T-helper 9 cell (primary cell): ENCODE measurements around the gene ULK3.

Experiments used
- DNase-seq: peaks from one replicate; pipeline ENCODE4 v3.0.0-alpha.2; 2020

The ULK3 gene

GRCh38 chr15:74839526-74840395 lies 3.2 kb downstream of the ULK3 start:
- no peak for DNase-seq

GRCh38 chr15:74838746-74839525 lies 4.0 kb downstream of the ULK3 start:
- no peak for DNase-seq

GRCh38 chr15:74838137-74838516 lies 4.8 kb downstream of the ULK3 start:
- no peak for DNase-seq

- DNase-seq = no peak
Measured at GRCh38 chr15:74837482-74838136, 5.3 kb downstream of the ULK3 start.

- no peak for DNase-seq
Measured at GRCh38 chr15:74836846-74837245, 6.1 kb downstream of the ULK3 start.

GRCh38 chr15:74835312-74835823 lies 7.6 kb downstream of the ULK3 start:
- peak; percentile 38 for DNase-seq

- DNase-seq = no peak
Measured at GRCh38 chr15:74833376-74834107, 9.4 kb downstream of the ULK3 start.

GRCh38 chr15:74832826-74833225 lies 10.1 kb downstream of the ULK3 start:
- DNase-seq = no peak

GRCh38 chr15:74831813-74832495 lies 11.0 kb downstream of the ULK3 start:
- no peak for DNase-seq

- no peak for DNase-seq
Measured at GRCh38 chr15:74830868-74831267, 12.1 kb downstream of the ULK3 start.

GRCh38 chr15:74829991-74830390 lies 13.0 kb downstream of the ULK3 start:
- no peak for DNase-seq

GRCh38 chr15:74829486-74829885 lies 13.5 kb downstream of the ULK3 start:
- DNase-seq = no peak

GRCh38 chr15:74828835-74829234 lies 14.1 kb downstream of the ULK3 start:
- DNase-seq = no peak

- no peak for DNase-seq
Measured at GRCh38 chr15:74827614-74828013, 15.3 kb downstream of the ULK3 start.

- DNase-seq = no peak
Measured at GRCh38 chr15:74826921-74827320, 16.0 kb downstream of the ULK3 start.

GRCh38 chr15:74826364-74826819 lies 16.6 kb downstream of the ULK3 start, which contains the start of gene CPLX3:
Gene CPLX3 (plus strand): TSS chr15:74826627. CDS start chr15:74826704, 77 bp downstream.
- peak; percentile 51 for DNase-seq

GRCh38 chr15:74825866-74826265 lies 17.1 kb downstream of the ULK3 start:
- no peak for DNase-seq

GRCh38 chr15:74824976-74825375 lies 18.0 kb downstream of the ULK3 start:
- no peak for DNase-seq

GRCh38 chr15:74823324-74823723 lies 19.6 kb downstream of the ULK3 start:
- no peak for DNase-seq

- no peak for DNase-seq
Measured at GRCh38 chr15:74822233-74822632, 20.7 kb downstream of the ULK3 start.

GRCh38 chr15:74821790-74822158 lies 21.2 kb downstream of the ULK3 start:
- no peak for DNase-seq
